H1 (cell line): Measurements from ENCODE around the gene FRRS1L. TPM values are rescaled to one million over a fixed set of nuclear protein-coding genes. Genes with fewer than 3 reads are reported as not detected.

Source experiments
- RNF2 ChIP-seq: fragments of 200-900, 300-1000 bp; sonication (generic); IDR thresholded peaks from 2 replicates; pipeline ENCODE4 v1.7.1; 2016; ENCODE audit warnings: borderline replicate concordance, low read depth, mild to moderate bottlenecking, antibody characterized with exemption, low read length; ENCODE audit not compliant: poor library complexity, severe bottlenecking; ENCODE audit errors: missing control alignments
- RXRA ChIP-seq: IDR thresholded peaks from 2 replicates; pipeline ENCODE4 v1.6.1; 2011; ENCODE audit warnings: low read depth, mild to moderate bottlenecking, low read length, moderate library complexity; ENCODE audit not compliant: insufficient read depth
- polyA plus RNA-seq, 7 experiments: library from polyadenylated mRNA; depleted of rRNA in 3 of 7; stranded (reverse) in 5 of 7; unstranded in 2 of 7; fragments of >200 nt in 5 of 7; fragments of 200-250 nt in 2 of 7; gene quantifications; 1 replicate in 5 of 7; 2 replicates in 1 of 7; 4 replicates in 1 of 7; pipeline versions ENCODE4 v1.2.1 to v1.2.3, GENCODE V29; 2011 to 2013; ENCODE audit warnings: missing spikeins in 2 of 7, mixed read lengths in 2 of 7
- total RNA-seq: library from RNA; stranded (reverse); fragmentation: NEBNext Ultra II Directional; extraction: Animal tissue kit (Norgen Biotek cat#: 25700); gene quantifications from 2 replicates; pipeline ENCODE4 v1.2.1, GENCODE V29; 2021
- TF ChIP-seq, protein P1 (sequence below): fragments of 300-600 bp; sonication (generic); IDR thresholded peaks from 2 replicates; pipeline ENCODE4 v1.7.1; 2012; ENCODE audit warnings: low read length, moderate library complexity, mild to moderate bottlenecking, inconsistent platforms; ENCODE audit not compliant: insufficient replicate concordance

Gene FRRS1L
- total and polyA plus RNA-seq, 2 of the 8 experiments (the other 6 are each of a cell fraction or from before 2014, with no cell fraction given): 1.0 to 2.2 TPM

DNA sequence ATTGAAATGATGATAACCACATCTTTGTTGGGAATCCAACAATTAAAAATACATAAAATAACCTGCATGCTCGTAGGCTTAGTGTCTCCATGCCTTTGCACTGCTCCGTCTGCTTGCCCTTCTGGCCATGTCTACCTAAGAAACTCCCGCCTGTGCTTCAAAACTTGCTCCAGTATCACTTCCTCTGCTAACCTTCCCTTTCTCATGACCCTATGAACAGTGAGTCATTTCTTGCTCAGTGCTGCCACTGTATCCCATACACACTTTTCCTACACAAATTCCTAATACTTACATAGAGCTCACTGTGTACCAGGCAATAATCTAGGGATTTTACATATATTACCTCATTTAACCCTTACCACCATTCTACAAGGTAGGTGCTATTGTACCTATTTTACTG lies 80.8 kb downstream of the FRRS1L start (continued):
- TF ChIP-seq RXRA (no peak), RNF2 (no peak)
- TF ChIP-seq, protein P1, sequence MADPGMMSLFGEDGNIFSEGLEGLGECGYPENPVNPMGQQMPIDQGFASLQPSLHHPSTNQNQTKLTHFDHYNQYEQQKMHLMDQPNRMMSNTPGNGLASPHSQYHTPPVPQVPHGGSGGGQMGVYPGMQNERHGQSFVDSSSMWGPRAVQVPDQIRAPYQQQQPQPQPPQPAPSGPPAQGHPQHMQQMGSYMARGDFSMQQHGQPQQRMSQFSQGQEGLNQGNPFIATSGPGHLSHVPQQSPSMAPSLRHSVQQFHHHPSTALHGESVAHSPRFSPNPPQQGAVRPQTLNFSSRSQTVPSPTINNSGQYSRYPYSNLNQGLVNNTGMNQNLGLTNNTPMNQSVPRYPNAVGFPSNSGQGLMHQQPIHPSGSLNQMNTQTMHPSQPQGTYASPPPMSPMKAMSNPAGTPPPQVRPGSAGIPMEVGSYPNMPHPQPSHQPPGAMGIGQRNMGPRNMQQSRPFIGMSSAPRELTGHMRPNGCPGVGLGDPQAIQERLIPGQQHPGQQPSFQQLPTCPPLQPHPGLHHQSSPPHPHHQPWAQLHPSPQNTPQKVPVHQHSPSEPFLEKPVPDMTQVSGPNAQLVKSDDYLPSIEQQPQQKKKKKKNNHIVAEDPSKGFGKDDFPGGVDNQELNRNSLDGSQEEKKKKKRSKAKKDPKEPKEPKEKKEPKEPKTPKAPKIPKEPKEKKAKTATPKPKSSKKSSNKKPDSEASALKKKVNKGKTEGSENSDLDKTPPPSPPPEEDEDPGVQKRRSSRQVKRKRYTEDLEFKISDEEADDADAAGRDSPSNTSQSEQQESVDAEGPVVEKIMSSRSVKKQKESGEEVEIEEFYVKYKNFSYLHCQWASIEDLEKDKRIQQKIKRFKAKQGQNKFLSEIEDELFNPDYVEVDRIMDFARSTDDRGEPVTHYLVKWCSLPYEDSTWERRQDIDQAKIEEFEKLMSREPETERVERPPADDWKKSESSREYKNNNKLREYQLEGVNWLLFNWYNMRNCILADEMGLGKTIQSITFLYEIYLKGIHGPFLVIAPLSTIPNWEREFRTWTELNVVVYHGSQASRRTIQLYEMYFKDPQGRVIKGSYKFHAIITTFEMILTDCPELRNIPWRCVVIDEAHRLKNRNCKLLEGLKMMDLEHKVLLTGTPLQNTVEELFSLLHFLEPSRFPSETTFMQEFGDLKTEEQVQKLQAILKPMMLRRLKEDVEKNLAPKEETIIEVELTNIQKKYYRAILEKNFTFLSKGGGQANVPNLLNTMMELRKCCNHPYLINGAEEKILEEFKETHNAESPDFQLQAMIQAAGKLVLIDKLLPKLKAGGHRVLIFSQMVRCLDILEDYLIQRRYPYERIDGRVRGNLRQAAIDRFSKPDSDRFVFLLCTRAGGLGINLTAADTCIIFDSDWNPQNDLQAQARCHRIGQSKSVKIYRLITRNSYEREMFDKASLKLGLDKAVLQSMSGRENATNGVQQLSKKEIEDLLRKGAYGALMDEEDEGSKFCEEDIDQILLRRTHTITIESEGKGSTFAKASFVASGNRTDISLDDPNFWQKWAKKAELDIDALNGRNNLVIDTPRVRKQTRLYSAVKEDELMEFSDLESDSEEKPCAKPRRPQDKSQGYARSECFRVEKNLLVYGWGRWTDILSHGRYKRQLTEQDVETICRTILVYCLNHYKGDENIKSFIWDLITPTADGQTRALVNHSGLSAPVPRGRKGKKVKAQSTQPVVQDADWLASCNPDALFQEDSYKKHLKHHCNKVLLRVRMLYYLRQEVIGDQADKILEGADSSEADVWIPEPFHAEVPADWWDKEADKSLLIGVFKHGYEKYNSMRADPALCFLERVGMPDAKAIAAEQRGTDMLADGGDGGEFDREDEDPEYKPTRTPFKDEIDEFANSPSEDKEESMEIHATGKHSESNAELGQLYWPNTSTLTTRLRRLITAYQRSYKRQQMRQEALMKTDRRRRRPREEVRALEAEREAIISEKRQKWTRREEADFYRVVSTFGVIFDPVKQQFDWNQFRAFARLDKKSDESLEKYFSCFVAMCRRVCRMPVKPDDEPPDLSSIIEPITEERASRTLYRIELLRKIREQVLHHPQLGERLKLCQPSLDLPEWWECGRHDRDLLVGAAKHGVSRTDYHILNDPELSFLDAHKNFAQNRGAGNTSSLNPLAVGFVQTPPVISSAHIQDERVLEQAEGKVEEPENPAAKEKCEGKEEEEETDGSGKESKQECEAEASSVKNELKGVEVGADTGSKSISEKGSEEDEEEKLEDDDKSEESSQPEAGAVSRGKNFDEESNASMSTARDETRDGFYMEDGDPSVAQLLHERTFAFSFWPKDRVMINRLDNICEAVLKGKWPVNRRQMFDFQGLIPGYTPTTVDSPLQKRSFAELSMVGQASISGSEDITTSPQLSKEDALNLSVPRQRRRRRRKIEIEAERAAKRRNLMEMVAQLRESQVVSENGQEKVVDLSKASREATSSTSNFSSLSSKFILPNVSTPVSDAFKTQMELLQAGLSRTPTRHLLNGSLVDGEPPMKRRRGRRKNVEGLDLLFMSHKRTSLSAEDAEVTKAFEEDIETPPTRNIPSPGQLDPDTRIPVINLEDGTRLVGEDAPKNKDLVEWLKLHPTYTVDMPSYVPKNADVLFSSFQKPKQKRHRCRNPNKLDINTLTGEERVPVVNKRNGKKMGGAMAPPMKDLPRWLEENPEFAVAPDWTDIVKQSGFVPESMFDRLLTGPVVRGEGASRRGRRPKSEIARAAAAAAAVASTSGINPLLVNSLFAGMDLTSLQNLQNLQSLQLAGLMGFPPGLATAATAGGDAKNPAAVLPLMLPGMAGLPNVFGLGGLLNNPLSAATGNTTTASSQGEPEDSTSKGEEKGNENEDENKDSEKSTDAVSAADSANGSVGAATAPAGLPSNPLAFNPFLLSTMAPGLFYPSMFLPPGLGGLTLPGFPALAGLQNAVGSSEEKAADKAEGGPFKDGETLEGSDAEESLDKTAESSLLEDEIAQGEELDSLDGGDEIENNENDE: no peak
